Memory B cell (primary cell): ENCODE data around the gene ETNPPL.

ENCODE experiments used
- ATAC-seq: fragments of 150-1000 bp; cut with Tn5 transposase; 2 replicates; pipeline ENCODE4 v1.10.0; 2021; ENCODE audit warnings: low read depth, mild to moderate bottlenecking, moderate library complexity
- DNase-seq, 2 donors: peaks; one replicate each; pipeline ENCODE4 v3.0.0; 2022; ENCODE audit warnings: low spot score in 2 of 2
- H3K27ac Mint-ChIP-seq: one replicate; pipeline ENCODE4 v1.8.0; 2022; ENCODE audit warnings: mild to moderate bottlenecking, moderate library complexity, mixed read lengths
- H3K27me3 Mint-ChIP-seq: one replicate; pipeline ENCODE4 v1.8.0; 2022; ENCODE audit warnings: mixed read lengths
- H3K36me3 Mint-ChIP-seq: one replicate; pipeline ENCODE4 v1.8.0; 2022; ENCODE audit warnings: mild to moderate bottlenecking, mixed read lengths
- H3K4me1 Mint-ChIP-seq: one replicate; pipeline ENCODE4 v1.8.0; 2022; ENCODE audit warnings: mixed read lengths
- H3K4me3 Mint-ChIP-seq: one replicate; pipeline ENCODE4 v1.8.0; 2022; ENCODE audit warnings: mild to moderate bottlenecking, moderate library complexity, mixed read lengths
- H3K9me3 Mint-ChIP-seq: one replicate; pipeline ENCODE4 v1.8.0; 2022; ENCODE audit warnings: mixed read lengths

Gene ETNPPL

DNA sequence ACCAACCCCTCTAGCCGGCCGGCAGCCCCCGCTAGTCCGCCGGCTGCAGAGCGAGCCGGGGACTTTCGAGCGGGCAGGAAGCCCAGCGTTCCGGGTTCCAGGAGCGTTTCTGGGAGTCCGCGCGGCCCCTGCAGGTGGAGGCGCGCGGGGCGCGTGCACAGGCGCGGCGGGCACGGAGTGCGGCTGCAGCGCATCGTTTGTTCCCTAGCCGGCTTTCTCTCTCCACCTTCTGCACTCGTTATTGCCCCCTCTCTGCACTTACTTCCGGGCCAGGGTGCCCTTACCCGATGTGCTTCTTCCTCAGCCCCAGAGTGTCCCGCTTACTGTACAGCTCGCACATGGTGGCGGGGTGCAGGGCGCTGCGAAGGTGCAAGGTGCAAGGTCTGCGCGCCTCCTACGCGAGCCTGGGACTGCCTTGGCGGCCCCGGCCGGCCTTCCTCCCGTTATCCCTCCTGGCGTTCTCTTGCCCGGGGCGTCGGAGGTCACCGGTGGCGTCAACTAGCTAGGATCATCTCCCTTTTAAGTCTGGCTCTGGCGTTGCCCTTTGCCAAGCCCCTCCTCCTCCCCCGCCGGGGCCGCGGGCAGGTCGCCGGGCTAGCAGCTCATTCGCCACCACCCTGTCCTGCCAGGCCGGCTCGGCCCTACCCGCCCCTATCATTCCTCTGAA is at the start of gene ETNPPL:
Gene ETNPPL (minus strand): TSS at position 495 of the 667 bp plus-strand sequence. CDS start 155 bp downstream, at position 340.
- Mint-ChIP-seq H3K27ac (no peak within 1 kb of the TSS), H3K4me1 (peaks cover 8% of the 10 kb centered on the region), H3K36me3 (peaks cover 2% of the 10 kb centered on the region), H3K27me3 (peaks cover 13% of the 10 kb centered on the region), H3K9me3 (no peaks in the 10 kb centered on the region), H3K4me3 (peak within 1 kb of the TSS; percentile 76)
- ATAC-seq: no peak
- peak in 1 of 2 donors; percentile 11 for DNase-seq

DNA sequence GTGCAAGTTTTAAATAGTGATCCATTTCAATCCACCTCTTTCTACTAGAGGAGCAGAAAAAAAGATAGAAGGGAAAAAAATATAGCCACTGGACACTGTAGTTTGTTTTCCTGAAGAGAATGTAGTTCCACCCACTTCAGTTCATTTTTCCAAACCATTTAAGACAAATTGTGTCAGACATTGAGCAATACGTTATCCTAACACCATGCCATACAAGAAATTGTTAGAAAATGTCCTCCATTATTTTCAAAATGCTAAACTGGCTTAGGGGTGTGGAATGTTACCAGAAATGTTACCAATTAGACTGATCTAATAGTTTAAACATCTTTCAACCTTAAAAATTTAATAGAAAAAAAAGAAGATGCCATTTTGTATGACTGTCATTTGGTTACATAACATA is 48.6 kb upstream of the ETNPPL start:
- ATAC-seq: no peak
- DNase-seq: no peak
- Mint-ChIP-seq H3K27ac (no peak overlapping the region), H3K36me3 (peaks cover 2% of the 10 kb centered on the region), H3K9me3 (peaks cover 3% of the 10 kb centered on the region), H3K4me1 (no peaks in the 10 kb centered on the region), H3K27me3 (peaks cover 4% of the 10 kb centered on the region), H3K4me3 (no peak overlapping the region)

DNA sequence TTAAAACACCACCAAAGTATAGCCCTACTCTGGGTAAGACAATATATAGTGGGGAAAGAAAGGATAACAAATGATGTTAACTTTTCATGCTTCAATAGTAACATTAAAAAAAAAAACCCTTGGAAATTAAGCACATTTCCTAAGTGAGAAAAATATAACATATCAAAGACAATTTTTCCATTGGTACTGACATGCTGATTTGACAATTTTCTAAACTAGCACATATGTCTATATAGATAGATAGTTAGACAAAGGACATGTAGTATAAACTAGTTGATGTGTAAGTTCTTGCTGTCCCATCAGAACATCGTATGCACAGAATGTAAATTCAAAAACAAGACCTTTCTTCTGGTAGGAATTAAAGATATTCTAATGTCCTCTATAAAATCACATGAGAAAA is 47.2 kb upstream of the ETNPPL start:
- H3K27ac Mint-ChIP-seq: no peak overlapping the region

DNA sequence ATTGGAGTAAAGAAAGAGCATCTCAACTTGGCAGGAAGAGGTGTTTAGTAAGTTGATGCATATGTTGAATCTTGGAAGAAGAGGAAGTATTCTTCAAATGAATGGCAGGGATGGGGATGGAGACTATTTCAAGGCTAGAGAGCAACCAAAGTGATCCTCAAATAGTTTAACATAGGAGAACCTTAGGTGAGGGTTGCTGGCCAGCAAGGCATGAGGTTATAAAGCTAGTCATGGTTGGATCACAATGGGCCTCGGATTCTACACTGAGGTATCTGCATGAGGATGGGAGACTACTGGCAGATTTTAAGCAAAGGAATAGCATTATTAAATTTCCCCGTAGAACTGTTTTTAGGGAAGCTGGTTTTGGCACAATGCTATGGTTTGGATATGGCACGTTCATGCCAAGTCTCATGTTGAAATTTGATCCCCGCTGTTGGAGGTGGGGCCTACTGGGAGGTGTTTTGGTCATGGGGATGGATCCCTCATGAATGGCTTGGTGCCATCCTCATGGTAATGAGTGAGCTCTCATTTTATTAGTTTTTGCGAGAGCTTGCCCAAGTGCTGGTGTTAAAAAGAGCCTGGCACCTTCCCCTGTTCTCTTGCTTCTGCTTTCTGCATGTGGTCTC is 41.9 kb upstream of the ETNPPL start:
- Mint-ChIP-seq H3K27me3 (peaks cover 4% of the 10 kb centered on the region), H3K27ac (no peak overlapping the region), H3K4me3 (no peak overlapping the region), H3K4me1 (no peaks in the 10 kb centered on the region), H3K9me3 (peaks cover 3% of the 10 kb centered on the region), H3K36me3 (peaks cover 2% of the 10 kb centered on the region)
- ATAC-seq: no peak
- no peak for DNase-seq

More for the DNA sequence above, 47.2 kb upstream of the ETNPPL start:
- Mint-ChIP-seq H3K4me3 (no peak overlapping the region), H3K27me3 (peaks cover 4% of the 10 kb centered on the region), H3K4me1 (no peaks in the 10 kb centered on the region), H3K9me3 (peaks cover 3% of the 10 kb centered on the region), H3K36me3 (peaks cover 2% of the 10 kb centered on the region)
- ATAC-seq: no peak
- DNase-seq: no peak

DNA sequence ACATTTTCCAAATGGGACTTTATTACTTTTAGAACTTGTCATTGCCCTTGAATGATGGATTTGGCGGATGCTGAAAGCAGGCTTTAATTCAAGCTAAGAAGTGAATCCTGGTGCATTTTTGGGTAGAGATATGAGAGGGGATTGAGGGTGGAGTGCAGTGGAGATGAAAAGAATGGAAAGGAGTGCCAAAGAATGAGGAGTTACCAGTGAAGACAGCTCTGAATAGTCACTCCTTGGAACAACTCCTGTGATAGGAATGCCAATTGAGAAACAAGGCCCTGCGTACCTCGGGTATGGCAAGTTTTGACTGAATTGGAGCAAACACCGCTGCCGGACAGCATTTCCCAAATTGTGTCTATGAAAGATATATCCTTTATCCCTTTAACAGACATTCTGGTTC is 36.5 kb upstream of the ETNPPL start:
- Mint-ChIP-seq H3K27ac (no peak overlapping the region), H3K9me3 (no peaks in the 10 kb centered on the region)

DNA sequence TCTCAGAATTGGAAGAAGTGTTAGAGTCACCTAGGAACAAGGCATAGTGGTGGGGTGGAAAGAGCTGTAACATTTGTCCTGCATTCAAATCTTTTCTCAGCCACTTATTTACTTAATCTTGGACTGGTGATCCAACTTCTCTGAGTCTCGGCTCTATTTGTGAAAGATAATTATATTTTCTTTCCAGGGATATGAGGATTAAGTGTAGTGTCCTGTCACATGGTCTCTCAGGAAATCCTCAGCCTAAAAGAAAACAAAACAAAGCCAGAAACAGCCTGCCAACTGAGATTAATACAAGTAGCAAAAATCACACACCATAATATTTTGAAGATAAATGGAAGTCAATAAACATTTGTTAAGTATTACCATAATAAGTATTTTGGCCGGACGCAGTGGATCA is 33.3 kb upstream of the ETNPPL start:
- no peaks in the 10 kb centered on the region for H3K4me1 Mint-ChIP-seq
- H3K4me3 Mint-ChIP-seq: no peak overlapping the region
- peaks cover 2% of the 10 kb centered on the region for H3K27me3 Mint-ChIP-seq
- no peak for ATAC-seq
- no peak overlapping the region for H3K27ac Mint-ChIP-seq
- H3K36me3 Mint-ChIP-seq: no peaks in the 10 kb centered on the region
- H3K9me3 Mint-ChIP-seq: no peaks in the 10 kb centered on the region
- DNase-seq: no peak

More for the DNA sequence above, 36.5 kb upstream of the ETNPPL start:
- H3K4me3 Mint-ChIP-seq: no peak overlapping the region
- ATAC-seq (no peak), DNase-seq (no peak)
- H3K36me3 Mint-ChIP-seq: no peaks in the 10 kb centered on the region
- peaks cover 2% of the 10 kb centered on the region for H3K27me3 Mint-ChIP-seq
- H3K4me1 Mint-ChIP-seq: no peaks in the 10 kb centered on the region

DNA sequence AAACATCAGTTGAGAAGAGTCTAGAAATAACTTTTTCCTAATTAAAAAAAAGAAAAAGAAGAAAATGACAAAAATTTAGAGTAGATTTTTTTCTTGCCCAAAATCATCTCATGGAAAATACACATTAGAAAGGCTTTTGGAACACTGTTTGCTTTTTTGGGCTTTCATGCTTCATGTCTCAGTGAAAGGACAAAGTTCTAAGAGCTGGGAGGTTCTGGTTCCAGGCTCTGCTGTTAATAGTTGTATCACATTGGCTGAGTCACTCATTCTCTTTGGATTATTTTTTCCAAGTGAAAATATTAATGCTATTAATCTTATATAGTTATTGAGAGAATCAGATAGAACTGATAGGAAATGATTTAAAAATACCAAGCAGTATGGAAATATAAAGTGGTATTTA is 32.9 kb upstream of the ETNPPL start:
- Mint-ChIP-seq H3K4me3 (no peak overlapping the region), H3K36me3 (no peaks in the 10 kb centered on the region), H3K27ac (no peak overlapping the region), H3K4me1 (no peaks in the 10 kb centered on the region), H3K27me3 (peaks cover 2% of the 10 kb centered on the region), H3K9me3 (no peaks in the 10 kb centered on the region)
- ATAC-seq (no peak), DNase-seq (no peak)

DNA sequence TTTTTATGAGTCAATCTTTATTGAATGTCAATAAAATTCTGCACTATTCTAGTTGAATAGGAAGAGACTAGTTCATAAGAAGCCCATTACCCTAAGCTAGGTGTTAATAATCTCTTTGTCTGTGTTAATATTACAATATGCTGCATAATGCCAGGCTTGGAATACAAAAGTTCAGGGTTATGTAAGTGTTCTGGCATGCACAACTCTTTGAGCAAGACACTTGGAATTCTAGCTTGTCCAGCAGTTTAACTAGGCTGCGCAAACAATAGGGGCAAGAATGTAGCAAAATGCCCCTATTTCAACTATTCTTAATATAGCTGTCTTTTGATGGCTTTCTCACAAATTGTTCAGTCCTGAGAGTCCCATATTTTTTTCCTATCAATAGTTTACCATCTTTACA is 31.3 kb upstream of the ETNPPL start:
- DNase-seq: no peak
- Mint-ChIP-seq H3K27ac (no peak overlapping the region), H3K27me3 (peaks cover 2% of the 10 kb centered on the region), H3K36me3 (no peaks in the 10 kb centered on the region), H3K9me3 (no peaks in the 10 kb centered on the region), H3K4me1 (no peaks in the 10 kb centered on the region), H3K4me3 (no peak overlapping the region)
- ATAC-seq: no peak

DNA sequence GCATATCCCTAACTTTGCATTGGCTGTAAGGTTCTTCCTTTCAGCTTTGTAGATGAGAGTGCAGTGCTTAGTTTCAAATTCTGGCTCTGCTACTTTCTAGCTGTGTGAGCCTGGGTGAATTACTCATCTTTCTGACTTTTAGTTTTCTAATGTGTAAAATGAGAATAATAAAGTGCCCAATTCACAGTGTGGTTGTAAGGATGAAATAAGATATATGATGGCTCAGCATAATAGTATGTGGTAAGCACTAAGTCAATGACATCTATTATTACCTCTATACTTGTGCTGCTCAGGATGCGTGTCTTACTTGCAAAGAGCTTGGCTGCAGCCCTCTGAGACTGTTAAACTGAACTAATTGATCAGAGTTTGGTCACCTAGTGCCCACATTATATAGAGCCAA is 30.6 kb upstream of the ETNPPL start:
- peaks cover 2% of the 10 kb centered on the region for H3K27me3 Mint-ChIP-seq
- no peaks in the 10 kb centered on the region for H3K4me1 Mint-ChIP-seq
- H3K27ac Mint-ChIP-seq: no peak overlapping the region
- no peak for ATAC-seq
- H3K9me3 Mint-ChIP-seq: no peaks in the 10 kb centered on the region
- no peak overlapping the region for H3K4me3 Mint-ChIP-seq
- no peaks in the 10 kb centered on the region for H3K36me3 Mint-ChIP-seq
- DNase-seq: no peak

DNA sequence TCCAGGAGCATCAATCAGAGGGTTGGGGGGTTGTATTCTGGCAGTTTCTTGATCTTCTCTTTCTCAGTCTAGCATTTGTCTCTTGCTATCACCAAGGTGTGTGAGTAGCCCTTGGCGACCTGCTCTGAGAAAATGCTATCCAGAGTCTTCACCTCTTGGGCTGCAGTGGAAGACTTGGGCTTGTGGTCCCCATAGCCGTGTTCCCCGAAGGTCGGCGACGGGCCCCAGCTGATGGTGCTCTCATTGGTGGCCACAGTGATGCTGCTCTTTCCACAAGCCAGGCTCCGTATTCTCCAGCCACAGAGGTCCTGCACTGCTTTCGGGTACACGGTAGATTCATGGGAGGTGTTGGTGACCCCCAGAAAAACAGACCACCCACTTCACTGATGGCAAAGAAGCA is 25.9 kb upstream of the ETNPPL start:
- Mint-ChIP-seq H3K27ac (no peak overlapping the region), H3K4me1 (no peaks in the 10 kb centered on the region), H3K27me3 (peaks cover 4% of the 10 kb centered on the region), H3K9me3 (peaks cover 1% of the 10 kb centered on the region), H3K36me3 (no peaks in the 10 kb centered on the region), H3K4me3 (no peak overlapping the region)
- ATAC-seq (no peak), DNase-seq (no peak)

DNA sequence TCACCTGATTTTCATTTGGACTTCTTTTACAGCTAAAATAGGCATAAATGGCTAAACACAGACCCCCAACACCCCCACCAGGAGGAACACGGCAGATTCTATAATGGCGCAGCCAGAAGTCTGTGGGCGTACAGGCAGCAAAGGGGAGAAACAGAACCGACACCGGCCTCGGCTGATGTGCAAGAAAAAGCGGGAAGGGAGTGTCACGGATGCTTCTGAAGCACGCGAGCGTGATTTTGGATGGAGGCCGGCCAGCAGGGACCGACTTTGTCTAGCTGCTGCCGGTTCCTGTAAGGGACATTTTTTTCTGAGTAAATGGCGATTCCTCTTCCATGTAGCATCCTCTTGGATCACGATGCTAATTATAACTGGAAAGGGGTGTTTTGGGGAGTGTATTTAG is 24.9 kb upstream of the ETNPPL start:
- DNase-seq (no peak), ATAC-seq (no peak)
- H3K4me1 Mint-ChIP-seq: no peaks in the 10 kb centered on the region
- no peaks in the 10 kb centered on the region for H3K36me3 Mint-ChIP-seq
- H3K4me3 Mint-ChIP-seq: no peak overlapping the region
- peaks cover 1% of the 10 kb centered on the region for H3K9me3 Mint-ChIP-seq
- no peak overlapping the region for H3K27ac Mint-ChIP-seq
- H3K27me3 Mint-ChIP-seq: peaks cover 4% of the 10 kb centered on the region

DNA sequence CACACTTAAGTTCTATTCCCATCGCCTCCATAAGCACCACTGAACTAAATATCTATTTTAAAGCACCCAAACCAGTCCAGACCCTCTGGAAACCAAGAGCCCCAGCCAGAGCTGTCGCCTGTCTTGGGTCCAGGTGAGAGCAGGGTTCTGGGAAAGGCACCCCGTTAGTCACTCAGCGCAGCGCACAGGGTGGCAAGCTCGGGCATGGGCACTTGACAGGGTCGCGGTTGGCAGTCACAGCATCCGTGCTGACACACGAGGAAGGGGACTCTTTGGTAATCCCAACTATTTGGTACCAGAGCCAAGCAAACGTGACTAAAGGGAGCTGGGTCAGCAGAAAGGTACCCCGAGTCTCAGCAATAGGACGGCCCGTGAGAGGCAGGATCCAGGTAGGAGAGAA is 24.3 kb upstream of the ETNPPL start:
- no peak overlapping the region for H3K27ac Mint-ChIP-seq
- ATAC-seq (no peak), DNase-seq (no peak)
- H3K9me3 Mint-ChIP-seq: peaks cover 1% of the 10 kb centered on the region
- H3K4me3 Mint-ChIP-seq: no peak overlapping the region
- no peaks in the 10 kb centered on the region for H3K36me3 Mint-ChIP-seq
- H3K4me1 Mint-ChIP-seq: no peaks in the 10 kb centered on the region
- peaks cover 5% of the 10 kb centered on the region for H3K27me3 Mint-ChIP-seq

DNA sequence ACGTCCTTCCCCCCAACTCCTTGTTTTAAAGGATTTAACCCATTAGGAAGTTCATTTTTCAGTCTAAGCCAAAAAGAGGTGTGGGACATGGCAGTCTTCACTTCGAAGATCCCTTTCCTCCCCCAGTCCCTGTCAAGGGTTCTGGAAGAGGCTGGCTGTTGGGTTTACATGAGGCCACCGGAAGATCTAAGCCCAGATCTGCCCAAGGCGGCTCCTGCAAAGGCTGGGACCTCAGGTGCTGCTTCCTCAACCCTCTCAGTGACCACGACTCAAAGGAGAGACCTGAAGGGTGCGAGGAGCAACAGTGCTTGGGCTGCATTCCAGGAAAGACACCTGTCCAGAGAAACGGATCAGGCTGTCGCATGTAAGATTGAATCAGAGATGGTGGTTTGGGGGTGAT is 23.5 kb upstream of the ETNPPL start:
- Mint-ChIP-seq H3K4me1 (no peaks in the 10 kb centered on the region), H3K27ac (no peak overlapping the region), H3K9me3 (peaks cover 1% of the 10 kb centered on the region), H3K36me3 (no peaks in the 10 kb centered on the region), H3K27me3 (peaks cover 5% of the 10 kb centered on the region), H3K4me3 (no peak overlapping the region)
- ATAC-seq (no peak), DNase-seq (no peak)

DNA sequence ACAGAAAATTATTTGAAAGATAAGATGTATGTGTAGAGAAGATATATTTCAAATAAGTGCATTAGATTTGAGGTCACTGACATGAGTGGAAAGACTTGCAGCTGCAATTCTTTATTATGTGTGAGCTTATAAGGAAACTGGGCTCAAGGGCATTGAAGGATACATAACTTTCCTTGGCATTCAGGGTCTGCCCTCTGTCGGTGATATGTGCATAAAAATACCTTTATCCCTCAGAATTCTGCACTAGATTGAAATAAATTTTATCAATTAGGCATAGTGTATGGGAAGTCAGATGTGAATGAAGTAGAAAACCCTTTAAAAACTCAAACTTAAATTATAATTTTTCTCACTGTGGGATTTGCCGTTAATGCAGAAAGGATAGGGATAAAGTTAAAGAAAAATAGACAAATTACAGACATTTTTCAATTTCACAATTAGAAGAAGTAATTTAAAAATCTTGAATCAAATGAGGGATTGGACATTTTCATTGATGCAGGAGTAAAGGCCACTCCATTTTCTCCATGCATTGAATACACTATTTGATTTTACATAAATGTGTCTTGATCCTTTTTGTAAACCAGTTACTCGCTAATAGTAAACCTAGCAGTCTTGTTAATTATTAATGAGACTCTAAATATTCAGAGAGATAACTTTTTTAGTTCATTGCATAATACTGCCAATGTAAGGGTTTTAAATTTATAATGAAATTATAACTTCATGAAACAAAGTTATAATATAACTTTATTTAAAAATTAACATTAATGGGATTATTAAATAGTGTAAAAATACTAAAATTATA is 21.0 kb upstream of the ETNPPL start:
- Mint-ChIP-seq H3K4me3 (no peak overlapping the region), H3K27ac (no peak overlapping the region), H3K9me3 (peaks cover 1% of the 10 kb centered on the region), H3K4me1 (no peaks in the 10 kb centered on the region), H3K36me3 (no peaks in the 10 kb centered on the region), H3K27me3 (peaks cover 5% of the 10 kb centered on the region)
- no peak for ATAC-seq
- DNase-seq: no peak
